ENCODE measurements around the gene SMIM38.
"Not testable (repeated sequence)": the region's sequence is repeated elsewhere in the genome, so short reads cannot be mapped to it uniquely, and the experiment has no call there.

SMIM38 gene

GRCh38 chr11:69148377-69148762 lies 7.4 kb upstream of the SMIM38 start:
- TF ChIP-seq CTCF (IDR thresholded peaks at IDR 0.05; ENCODE audit: low read depth, low read length, missing control alignments) = no peak
- in situ Hi-C loops (cut with HindIII; ENCODE audit: low sequenced_read_pairs) = no loop called here
- H3K4me3 ChIP-seq (ENCODE audit: low read depth, low read length) = no peak overlapping the region
- DNase-seq (ENCODE audit: low read depth) = no peak

- in situ Hi-C loops (cut with HindIII; ENCODE audit: low sequenced_read_pairs) = no loop called here
- H3K4me3 ChIP-seq (ENCODE audit: low read depth, low read length) = no peak overlapping the region
- no peak for DNase-seq (ENCODE audit: low read depth)
- TF ChIP-seq CTCF (IDR thresholded peaks at IDR 0.05; ENCODE audit: low read depth, low read length, missing control alignments) = no peak
These were observed 6.9 kb upstream of the SMIM38 start for GRCh38 chr11:69148806-69149205.

GRCh38 chr11:69149338-69150045 lies 6.2 kb upstream of the SMIM38 start:
- DNase-seq (ENCODE audit: low read depth); in situ Hi-C loops (cut with HindIII; ENCODE audit: low sequenced_read_pairs); H3K4me3 ChIP-seq (ENCODE audit: low read depth, low read length): not testable (repeated sequence)

GRCh38 chr11:69150175-69150574 lies 5.6 kb upstream of the SMIM38 start:
- no peak overlapping the region for H3K4me3 ChIP-seq (ENCODE audit: low read depth, low read length)

GRCh38 chr11:69151836-69152235 lies 3.9 kb upstream of the SMIM38 start:
- no peak overlapping the region for H3K4me3 ChIP-seq (ENCODE audit: low read depth, low read length)
- DNase-seq (ENCODE audit: low read depth) = no peak
- TF ChIP-seq CTCF (IDR thresholded peaks at IDR 0.05; ENCODE audit: low read depth, low read length, missing control alignments) = no peak
- in situ Hi-C loops (cut with HindIII; ENCODE audit: low sequenced_read_pairs) = no loop called here

More at GRCh38 chr11:69150175-69150574, 5.6 kb upstream of the SMIM38 start:
- no peak for TF ChIP-seq CTCF (IDR thresholded peaks at IDR 0.05; ENCODE audit: low read depth, low read length, missing control alignments)
- in situ Hi-C loops (cut with HindIII; ENCODE audit: low sequenced_read_pairs) = no loop called here
- DNase-seq (ENCODE audit: low read depth) = no peak

GRCh38 chr11:69152733-69153421 lies 2.9 kb upstream of the SMIM38 start:
- no peak for DNase-seq (ENCODE audit: low read depth)
- TF ChIP-seq CTCF (IDR thresholded peaks at IDR 0.05; ENCODE audit: low read depth, low read length, missing control alignments) = no peak
- in situ Hi-C loops (cut with HindIII; ENCODE audit: low sequenced_read_pairs) = no loop called here
- H3K4me3 ChIP-seq (ENCODE audit: low read depth, low read length) = no peak overlapping the region

- no peak for TF ChIP-seq CTCF (IDR thresholded peaks at IDR 0.05; ENCODE audit: low read depth, low read length, missing control alignments)
These were observed 2.1 kb upstream of the SMIM38 start for GRCh38 chr11:69153661-69154060.

More at GRCh38 chr11:69153661-69154060, 2.1 kb upstream of the SMIM38 start:
- in situ Hi-C loops (cut with HindIII; ENCODE audit: low sequenced_read_pairs) = no loop called here
- DNase-seq (ENCODE audit: low read depth) = no peak
- H3K4me3 ChIP-seq (ENCODE audit: low read depth, low read length) = no peak overlapping the region

Measured in astrocyte of the cerebellum (primary cell).